GM12801 (cell line): ENCODE results near the gene GRB2.

ENCODE experiments used
- CTCF ChIP-seq: IDR thresholded peaks from one replicate; pipeline ENCODE4 v1.5.1; 2011; ENCODE audit warnings: control low read depth; ENCODE audit not compliant: insufficient read length; ENCODE audit errors: extremely low read depth

Gene GRB2

DNA sequence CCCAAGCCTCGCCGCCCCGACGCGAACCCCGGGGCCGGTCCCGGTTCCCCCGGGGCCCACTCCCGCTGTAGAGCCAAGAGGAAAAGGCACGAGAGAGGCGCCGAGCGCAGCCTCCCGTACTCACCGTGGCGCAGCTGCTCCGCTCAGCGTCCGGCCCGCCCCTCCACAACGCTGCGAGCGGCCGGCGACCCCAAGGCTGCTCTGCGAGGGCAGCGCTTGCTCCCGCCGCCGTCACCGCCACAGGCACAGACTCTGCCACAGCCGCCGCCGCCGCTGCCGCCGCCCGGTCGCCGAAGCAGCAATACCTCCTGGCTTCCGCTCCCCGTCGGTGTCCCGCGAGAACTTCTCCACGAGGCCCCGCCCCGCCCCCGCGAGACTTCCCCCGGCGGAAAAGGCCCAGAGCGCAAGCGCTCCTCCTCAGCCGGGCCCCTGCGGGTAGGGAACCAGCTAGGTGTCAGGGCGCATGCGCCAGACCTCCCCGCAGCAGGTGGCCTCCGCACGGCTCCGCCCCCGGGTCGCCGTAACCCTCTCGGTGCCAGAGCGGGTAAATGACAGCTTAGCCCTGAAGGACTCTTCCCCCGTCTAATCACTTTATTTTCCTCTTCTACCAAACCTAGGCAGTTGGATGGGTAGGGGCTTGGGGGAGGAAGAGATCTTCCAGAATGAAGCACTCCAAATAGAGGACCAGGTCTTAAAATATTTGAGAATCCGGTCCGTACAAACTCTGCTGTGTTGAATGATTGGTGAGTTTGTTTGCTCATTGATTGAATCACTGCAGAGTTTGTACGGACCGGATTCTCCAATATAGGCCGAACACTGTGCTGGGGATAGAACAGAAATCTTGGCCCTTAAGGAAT lies at the start of gene GRB2:
Gene GRB2, minus strand, starts transcription at position 314 of the 857 bp plus-strand sequence. CDS start 12,050 bp downstream, outside the sequence.
- TF ChIP-seq CTCF: no peak

DNA sequence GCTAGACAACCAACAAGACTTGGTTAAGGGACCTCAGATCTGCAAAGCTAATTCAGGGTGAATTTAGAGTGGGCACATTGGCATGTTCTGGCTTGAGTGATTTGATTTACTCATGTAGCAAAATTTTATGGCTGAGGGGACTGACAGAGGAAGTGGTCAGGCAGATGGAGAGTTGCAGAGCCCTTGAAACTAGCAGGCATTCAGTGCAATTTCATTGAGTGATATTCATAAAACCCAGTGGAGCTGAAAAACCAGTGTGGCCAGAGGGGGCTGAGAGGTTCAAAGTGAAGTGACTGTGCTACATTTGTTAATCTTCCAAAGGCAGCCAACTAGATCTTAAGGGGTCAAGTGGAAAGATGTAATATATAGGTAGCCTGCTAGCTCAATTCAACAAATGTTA lies 48.7 kb upstream of the GRB2 start:
- no peak for TF ChIP-seq CTCF

GRCh38 chr17:75450270-75450669 lies 44.8 kb upstream of the GRB2 start:
- TF ChIP-seq CTCF: no peak

DNA sequence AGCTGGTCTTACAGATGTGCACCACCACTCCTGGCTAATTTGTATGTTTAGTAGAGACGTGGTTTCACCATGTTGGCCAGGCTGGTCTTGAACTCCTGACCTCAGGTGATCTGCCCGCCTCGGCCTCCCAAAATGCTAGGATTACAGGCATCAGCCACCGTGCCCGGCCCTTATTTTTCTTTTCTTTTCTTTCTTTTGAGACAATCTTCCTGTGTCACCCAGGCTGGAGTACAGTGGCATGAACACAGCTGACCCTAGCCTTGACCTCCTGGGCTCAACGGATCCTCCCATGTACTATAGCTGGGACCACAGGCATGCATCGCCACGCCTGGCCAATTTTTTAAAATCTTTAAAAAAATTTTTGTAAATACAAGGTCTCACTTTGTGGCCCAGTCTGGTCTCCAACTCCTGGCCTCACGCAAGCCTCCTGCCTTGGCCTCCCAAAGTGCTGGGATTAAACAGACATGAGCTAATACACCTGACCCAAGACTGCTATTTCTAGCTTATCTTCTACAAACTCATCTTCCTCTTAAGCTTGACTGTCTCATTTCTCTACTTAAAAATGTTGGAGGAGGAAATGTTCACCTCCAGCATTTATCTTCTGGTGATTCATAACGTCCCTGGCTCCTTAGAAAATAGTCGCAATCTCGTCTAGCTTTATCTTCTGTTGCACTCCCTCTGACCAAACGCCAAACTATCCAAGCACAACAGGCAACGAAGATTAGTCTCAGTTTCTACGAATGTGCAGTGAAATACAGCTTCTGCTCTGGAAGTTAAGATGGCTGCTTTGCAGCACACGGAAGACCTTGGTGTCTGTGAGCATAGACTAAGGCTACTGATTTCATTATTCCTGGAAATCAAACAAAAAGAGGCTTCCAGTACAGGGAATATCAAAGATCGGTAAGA lies 42.7 kb upstream of the GRB2 start:
- TF ChIP-seq CTCF: no peak

- TF ChIP-seq CTCF: no peak
These were observed 39.8 kb upstream of the GRB2 start for GRCh38 chr17:75445296-75445695.

DNA sequence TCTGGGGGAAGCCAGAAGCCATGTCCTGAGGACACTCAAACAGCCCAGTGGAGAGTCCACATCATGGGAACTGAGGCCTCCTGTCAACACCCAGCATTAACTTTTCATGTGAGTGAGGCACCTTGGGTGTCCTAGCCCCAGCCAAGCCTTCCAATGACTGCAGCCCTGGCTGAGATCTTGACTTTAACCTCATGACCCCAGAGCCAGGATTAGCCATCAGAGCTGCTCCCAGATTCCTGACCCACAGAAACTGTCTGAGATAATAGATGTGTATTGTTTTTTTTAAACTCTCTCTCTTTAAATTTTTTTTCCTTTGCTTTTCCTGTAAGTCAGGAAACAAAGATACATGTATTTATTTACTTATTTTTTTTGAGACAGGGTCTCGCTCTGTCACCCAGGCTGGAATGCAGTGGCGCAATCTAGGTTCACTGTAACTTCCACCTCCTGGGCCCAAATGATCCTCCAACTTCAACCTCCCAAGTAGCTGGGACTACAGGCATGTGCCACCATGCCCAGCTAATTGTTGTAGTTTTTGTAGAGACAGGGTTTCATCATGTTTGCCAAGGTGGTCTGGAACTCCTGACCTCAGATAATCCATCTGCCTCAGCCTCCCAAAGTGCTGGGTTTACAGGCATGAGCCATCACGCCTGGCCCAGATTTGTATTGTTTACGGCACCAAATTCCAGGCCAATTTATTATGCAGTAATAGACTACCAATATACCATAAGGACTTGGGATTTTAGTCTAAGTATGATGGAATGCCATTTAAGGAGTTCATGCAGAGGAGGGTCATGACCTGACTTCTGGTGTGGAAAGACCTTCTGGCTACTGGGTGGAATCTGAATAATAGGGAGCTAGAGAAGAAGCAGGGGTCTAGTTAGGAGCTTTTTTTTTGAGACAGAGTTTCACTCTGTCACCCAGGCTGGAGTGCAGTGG lies 37.0 kb upstream of the GRB2 start:
- no peak for TF ChIP-seq CTCF
